ENCODE data around the gene FYB1. TPM values are rescaled to one million over a fixed set of nuclear protein-coding genes. Genes with fewer than 3 reads are reported as not detected.

The FYB1 gene
- total RNA-seq, 2 experiments from 2014 or later = 71.3 to 74.1 TPM

GRCh38 chr5:39217365-39218281 is 1.7 kb downstream of the FYB1 start:
- H3K9me3 Mint-ChIP-seq = no peaks in the 10 kb centered on the region
- H3K4me3 Mint-ChIP-seq = peak overlapping the region; percentile 80
- H3K27ac Mint-ChIP-seq = peak overlapping the region; percentile 92
- DNase-seq = peak; percentile 76
- no peaks in the 10 kb centered on the region for H3K27me3 Mint-ChIP-seq
- H3K4me1 Mint-ChIP-seq = peaks cover 68% of the 10 kb centered on the region
- H3K36me3 Mint-ChIP-seq = peaks cover 2% of the 10 kb centered on the region

- peaks cover 74% of the 10 kb centered on the region for H3K4me1 Mint-ChIP-seq
- peaks cover 2% of the 10 kb centered on the region for H3K9me3 Mint-ChIP-seq
- no peak for DNase-seq
- peak overlapping the region; percentile 80 for H3K4me3 Mint-ChIP-seq
- no peaks in the 10 kb centered on the region for H3K27me3 Mint-ChIP-seq
- H3K36me3 Mint-ChIP-seq = peaks cover 9% of the 10 kb centered on the region
- peak overlapping the region; percentile 92 for H3K27ac Mint-ChIP-seq
Measured at GRCh38 chr5:39216631-39217030, 2.7 kb downstream of the FYB1 start.

- peaks cover 11% of the 10 kb centered on the region for H3K36me3 Mint-ChIP-seq
- H3K27me3 Mint-ChIP-seq = no peaks in the 10 kb centered on the region
- peaks cover 79% of the 10 kb centered on the region for H3K4me1 Mint-ChIP-seq
- peak overlapping the region; percentile 92 for H3K27ac Mint-ChIP-seq
- peaks cover 5% of the 10 kb centered on the region for H3K9me3 Mint-ChIP-seq
- H3K4me3 Mint-ChIP-seq = peak overlapping the region; percentile 63
- no peak for DNase-seq
Measured at GRCh38 chr5:39215857-39216256, 3.5 kb downstream of the FYB1 start.

DNA sequence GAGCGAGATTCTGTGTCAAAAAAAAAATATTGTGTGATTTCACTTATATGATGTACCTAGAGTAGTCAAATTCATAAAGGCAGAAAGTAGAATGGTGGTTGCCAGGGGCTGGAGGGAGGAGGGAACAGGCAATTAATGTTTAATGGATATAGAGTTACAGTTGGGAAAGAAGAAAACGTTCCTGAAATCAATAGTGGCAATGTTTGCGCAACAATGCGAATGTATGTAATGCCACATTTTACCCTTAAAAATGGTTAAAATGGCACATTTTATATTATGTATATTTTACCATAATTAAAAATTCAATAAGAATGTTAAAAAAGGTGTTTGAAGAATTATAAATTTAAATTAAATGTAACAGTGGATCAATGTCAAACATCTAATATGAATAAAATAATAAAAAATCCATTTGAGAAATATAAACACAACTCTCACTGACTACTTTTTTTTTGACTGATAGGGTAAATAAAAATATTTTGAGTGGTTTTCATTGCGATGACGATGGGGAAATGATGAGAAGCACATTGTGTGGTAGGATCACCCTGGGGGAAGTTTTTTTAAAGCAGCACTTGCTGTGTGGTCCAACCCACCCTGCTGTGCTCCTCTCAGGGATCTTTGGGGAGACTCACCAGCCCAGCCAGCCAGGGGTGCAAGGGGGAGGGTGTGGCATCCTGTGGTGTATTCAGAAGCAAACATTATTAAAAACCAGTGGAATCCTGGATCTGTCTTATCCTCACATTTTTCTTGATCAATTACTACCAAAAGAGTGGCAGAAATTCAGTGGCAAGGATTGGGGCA is 4.3 kb downstream of the FYB1 start:
- DNase-seq = no peak
- Mint-ChIP-seq H3K9me3 (peaks cover 5% of the 10 kb centered on the region), H3K27me3 (no peaks in the 10 kb centered on the region), H3K36me3 (peaks cover 11% of the 10 kb centered on the region), H3K4me1 (peaks cover 86% of the 10 kb centered on the region), H3K4me3 (peak overlapping the region; percentile 63), H3K27ac (peak overlapping the region; percentile 95)

DNA sequence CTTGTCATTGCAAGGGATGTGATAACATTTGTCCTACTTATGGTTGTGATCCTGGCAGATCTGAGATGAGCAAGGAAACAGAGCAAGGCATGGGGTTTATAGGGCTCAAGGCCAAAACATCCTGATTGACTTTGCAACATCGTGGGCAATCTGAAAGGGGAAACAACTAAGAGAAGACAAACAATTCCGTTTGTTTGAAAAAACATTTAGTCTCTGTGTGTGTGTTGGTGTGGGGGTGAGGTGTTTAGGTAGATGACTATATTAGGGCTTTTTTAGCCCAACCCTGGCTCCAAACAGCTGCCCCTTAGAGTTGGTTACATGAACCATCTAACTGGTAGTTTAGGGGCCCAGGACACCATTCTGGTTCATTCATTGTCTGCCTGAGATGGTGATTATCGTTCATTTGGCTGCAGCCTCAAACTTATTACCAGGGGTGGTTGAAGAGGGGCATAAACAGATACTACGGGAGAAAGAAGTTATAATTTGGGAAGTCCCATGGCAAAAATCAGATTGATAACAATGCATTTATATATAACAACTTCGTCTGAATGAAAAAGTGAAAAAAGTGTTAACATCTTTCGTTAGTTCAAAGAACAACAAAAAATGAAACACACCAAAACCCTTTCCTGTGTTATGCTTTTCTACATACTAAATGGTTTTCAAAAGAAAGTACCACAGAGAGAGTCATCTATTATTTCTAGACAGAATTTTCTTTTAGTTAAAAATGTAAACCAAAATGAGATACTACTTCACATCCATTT is 5.7 kb downstream of the FYB1 start:
- H3K4me3 Mint-ChIP-seq = peak overlapping the region; percentile 76
- H3K36me3 Mint-ChIP-seq = peaks cover 11% of the 10 kb centered on the region
- peaks cover 5% of the 10 kb centered on the region for H3K9me3 Mint-ChIP-seq
- H3K27me3 Mint-ChIP-seq = no peaks in the 10 kb centered on the region
- H3K27ac Mint-ChIP-seq = peak overlapping the region; percentile 95
- DNase-seq = no peak
- H3K4me1 Mint-ChIP-seq = peaks cover 85% of the 10 kb centered on the region

DNA sequence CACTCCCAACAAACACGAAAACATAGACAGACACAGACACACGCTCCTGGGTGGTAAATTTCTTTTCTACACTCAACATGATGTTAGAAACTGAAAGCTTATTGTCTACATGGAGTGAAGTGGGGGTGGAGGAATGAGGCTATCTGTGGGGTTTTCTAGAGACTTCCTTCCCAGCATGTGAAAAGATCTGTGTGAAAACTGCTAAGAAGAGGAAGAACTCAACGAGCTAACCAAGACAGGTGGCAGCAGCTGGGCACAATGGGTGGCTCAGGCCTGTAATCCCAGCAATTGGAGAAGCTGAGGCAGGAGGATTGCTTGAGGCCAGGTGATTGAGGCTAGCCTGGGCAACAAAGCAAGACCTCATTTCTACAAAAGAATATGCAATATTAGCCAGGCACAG is 7.6 kb downstream of the FYB1 start:
- Mint-ChIP-seq H3K9me3 (peaks cover 5% of the 10 kb centered on the region), H3K36me3 (peaks cover 11% of the 10 kb centered on the region), H3K4me3 (peak overlapping the region; percentile 62), H3K4me1 (peaks cover 83% of the 10 kb centered on the region), H3K27me3 (no peaks in the 10 kb centered on the region), H3K27ac (peak overlapping the region; percentile 95)
- no peak for DNase-seq

GRCh38 chr5:39209924-39210323 is 9.4 kb downstream of the FYB1 start:
- DNase-seq = peak; percentile 81
- Mint-ChIP-seq H3K4me3 (peak overlapping the region; percentile 78), H3K36me3 (peaks cover 11% of the 10 kb centered on the region), H3K27me3 (no peaks in the 10 kb centered on the region), H3K9me3 (peaks cover 5% of the 10 kb centered on the region), H3K27ac (peak overlapping the region; percentile 98), H3K4me1 (peaks cover 87% of the 10 kb centered on the region)

GRCh38 chr5:39208471-39208870 is 10.9 kb downstream of the FYB1 start:
- Mint-ChIP-seq H3K4me1 (peaks cover 83% of the 10 kb centered on the region), H3K27me3 (no peaks in the 10 kb centered on the region), H3K36me3 (peaks cover 11% of the 10 kb centered on the region), H3K9me3 (peaks cover 5% of the 10 kb centered on the region), H3K27ac (peak overlapping the region; percentile 98), H3K4me3 (peak overlapping the region; percentile 78)
- no peak for DNase-seq

- H3K9me3 Mint-ChIP-seq = peaks cover 5% of the 10 kb centered on the region
- H3K4me3 Mint-ChIP-seq = peak overlapping the region; percentile 78
- no peaks in the 10 kb centered on the region for H3K27me3 Mint-ChIP-seq
- H3K27ac Mint-ChIP-seq = peak overlapping the region; percentile 98
- no peak for DNase-seq
- peaks cover 8% of the 10 kb centered on the region for H3K36me3 Mint-ChIP-seq
- H3K4me1 Mint-ChIP-seq = peaks cover 76% of the 10 kb centered on the region
Measured at GRCh38 chr5:39207345-39208045, 11.9 kb downstream of the FYB1 start.

DNA sequence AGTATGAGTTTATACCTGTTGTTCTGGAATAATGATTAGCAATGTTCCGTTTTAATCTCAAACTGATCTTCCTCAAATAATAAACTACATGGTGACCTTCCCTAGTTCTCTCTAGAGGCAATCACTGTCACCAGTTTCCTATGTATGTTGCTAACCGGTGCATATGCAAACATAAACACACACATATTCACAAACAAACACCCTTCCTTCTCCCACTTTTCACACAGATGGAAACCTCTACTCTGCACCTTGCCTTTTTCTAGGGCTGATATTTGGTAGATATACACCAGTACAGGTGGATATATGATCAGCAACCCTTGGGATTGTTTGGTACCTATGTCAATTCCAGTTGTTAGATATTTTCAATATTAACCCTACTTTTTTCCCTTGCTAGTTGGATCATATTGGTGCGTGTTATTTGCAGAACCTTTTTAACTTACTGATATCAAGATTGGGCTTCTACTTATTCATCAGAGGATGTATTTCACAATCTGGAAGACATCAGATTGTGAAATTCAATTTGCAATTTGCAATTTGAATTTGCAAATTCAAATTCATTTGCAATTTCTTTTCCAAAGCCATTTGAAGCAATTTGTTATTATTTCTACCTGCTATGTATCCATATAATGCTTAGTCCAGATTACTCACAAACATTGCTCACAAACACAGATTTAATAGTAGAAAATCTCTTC is 12.6 kb downstream of the FYB1 start:
- H3K27me3 Mint-ChIP-seq = no peaks in the 10 kb centered on the region
- H3K36me3 Mint-ChIP-seq = peaks cover 8% of the 10 kb centered on the region
- peaks cover 4% of the 10 kb centered on the region for H3K9me3 Mint-ChIP-seq
- peaks cover 72% of the 10 kb centered on the region for H3K4me1 Mint-ChIP-seq
- peak overlapping the region; percentile 3 for H3K4me3 Mint-ChIP-seq
- peak overlapping the region; percentile 98 for H3K27ac Mint-ChIP-seq
- no peak for DNase-seq

DNA sequence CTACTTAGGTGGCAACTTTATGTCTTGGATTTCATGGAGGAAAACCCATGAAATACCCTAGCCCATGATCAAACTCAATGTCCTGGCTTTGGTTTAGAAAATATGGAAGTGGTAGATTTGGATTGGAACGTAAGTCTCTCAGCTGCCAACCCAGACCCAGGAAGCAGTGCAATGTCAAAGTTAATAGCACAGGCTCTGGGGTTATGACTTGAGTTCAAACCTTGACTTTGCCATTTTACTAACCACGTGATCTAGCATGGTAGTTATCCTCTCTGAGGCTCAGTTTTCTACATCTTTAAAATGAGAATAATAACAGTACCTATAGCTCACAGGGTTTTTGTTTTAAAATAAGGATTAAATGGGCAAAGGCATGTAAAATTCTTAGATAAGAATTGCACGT is 13.8 kb downstream of the FYB1 start:
- Mint-ChIP-seq H3K36me3 (peaks cover 7% of the 10 kb centered on the region), H3K4me1 (peaks cover 61% of the 10 kb centered on the region), H3K27ac (peak overlapping the region; percentile 98), H3K4me3 (peak overlapping the region; percentile 94), H3K9me3 (no peaks in the 10 kb centered on the region), H3K27me3 (no peaks in the 10 kb centered on the region)
- DNase-seq = no peak

DNA sequence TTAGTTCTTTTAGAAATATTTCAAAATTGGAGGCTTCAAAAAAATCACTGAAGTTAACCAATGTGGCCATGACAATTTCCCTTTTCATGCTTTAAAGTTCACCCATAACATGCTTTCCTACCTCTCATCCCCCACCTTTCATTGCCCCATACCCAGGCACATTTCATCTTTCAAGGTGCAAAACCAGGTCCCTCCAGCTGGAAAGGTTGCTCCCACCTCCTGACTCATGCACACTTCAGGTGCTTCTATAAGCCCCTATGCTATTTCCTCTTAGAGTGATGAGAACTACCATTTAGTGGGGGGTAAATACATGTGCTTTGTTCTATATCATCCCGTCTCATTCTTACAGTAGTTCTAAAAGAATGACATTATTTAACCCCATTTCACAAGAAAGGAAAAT is 15.4 kb downstream of the FYB1 start:
- H3K27ac Mint-ChIP-seq = peak overlapping the region; percentile 98
- H3K36me3 Mint-ChIP-seq = peaks cover 15% of the 10 kb centered on the region

DNA sequence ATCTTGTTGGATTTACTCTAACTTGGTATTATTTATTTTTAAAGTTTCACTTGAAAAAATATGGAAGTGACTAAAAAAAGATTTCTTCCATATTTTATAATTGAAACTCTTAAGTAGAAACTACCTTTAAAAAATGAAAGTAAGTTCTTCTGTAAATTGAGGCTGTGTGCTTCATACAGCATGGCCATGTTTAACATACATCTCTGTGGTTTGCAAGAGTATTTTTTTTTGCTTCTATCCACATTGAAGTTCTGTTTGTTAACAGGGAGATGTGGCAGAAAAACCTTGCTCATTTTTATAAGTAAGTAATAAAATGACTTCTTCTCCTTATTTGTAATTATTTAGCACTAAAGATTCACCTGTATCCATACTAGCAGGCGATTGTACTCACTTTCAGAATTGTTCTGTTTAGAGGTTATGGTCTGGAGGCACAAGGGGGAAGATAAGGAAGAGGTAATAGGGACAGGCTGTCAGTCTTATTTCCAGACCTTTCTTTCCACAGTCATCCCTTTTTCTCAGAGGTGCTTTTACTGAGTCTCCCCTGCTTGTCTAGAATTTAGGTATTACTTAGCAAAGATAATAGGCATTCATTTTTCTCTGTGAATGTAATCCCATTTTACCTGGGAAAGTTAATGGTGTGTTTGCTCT is 16.0 kb downstream of the FYB1 start:
- H3K36me3 Mint-ChIP-seq = peaks cover 15% of the 10 kb centered on the region
- no peaks in the 10 kb centered on the region for H3K27me3 Mint-ChIP-seq
- peaks cover 42% of the 10 kb centered on the region for H3K4me1 Mint-ChIP-seq
- peak overlapping the region; percentile 94 for H3K4me3 Mint-ChIP-seq
- DNase-seq = no peak
- peak overlapping the region; percentile 98 for H3K27ac Mint-ChIP-seq
- no peaks in the 10 kb centered on the region for H3K9me3 Mint-ChIP-seq

More for the DNA sequence above, 15.4 kb downstream of the FYB1 start:
- Mint-ChIP-seq H3K4me3 (peak overlapping the region; percentile 94), H3K27me3 (no peaks in the 10 kb centered on the region), H3K4me1 (peaks cover 47% of the 10 kb centered on the region), H3K9me3 (no peaks in the 10 kb centered on the region)
- DNase-seq = no peak

Measured in activated naive CD8-positive, alpha-beta T cell treated with anti-CD3 and anti-CD28 coated beads for 36 hours (primary cell).